Transverse colon (tissue), 4 donors: Measurements from ENCODE around the gene METTL1. TPM values are rescaled to one million over a fixed set of nuclear protein-coding genes. Genes with fewer than 3 reads are reported as not detected.
"Not testable (repeated sequence)": the region's sequence is repeated elsewhere in the genome, so short reads cannot be mapped to it uniquely, and the experiment has no call there.

Source experiments
- DNase-seq: peaks from one replicate; pipeline ENCODE4 v3.0.0-alpha.2; 2019
- H3K27ac ChIP-seq, 4 donors: fragments of 200-600 bp; sonication (generic); 2 replicates each; pipeline ENCODE4 v1.5.1; 2016 to 2018; ENCODE audit warnings: inconsistent platforms in 4 of 4
- H3K27me3 ChIP-seq: fragments of 200-600 bp; sonication (generic); 2 replicates; pipeline ENCODE4 v1.5.1; 2017; ENCODE audit warnings: inconsistent platforms
- H3K36me3 ChIP-seq, 4 donors: fragments of 200-600 bp; sonication (generic); 2 replicates each; pipeline ENCODE4 v1.5.1; 2017 to 2019; ENCODE audit warnings: inconsistent platforms in 4 of 4
- H3K4me1 ChIP-seq, 4 donors: fragments of 200-600 bp; sonication (generic); 2 replicates each; pipeline ENCODE4 v1.5.1; 2017 to 2020; ENCODE audit warnings: inconsistent platforms in 4 of 4
- H3K4me3 ChIP-seq, 4 donors: fragments of 200-600 bp; sonication (generic); 1 replicate in 1 of 4; 2 replicates in 3 of 4; pipeline versions ENCODE4 v1.5.1 to v1.6.1; 2017 to 2019; ENCODE audit warnings: inconsistent platforms in 4 of 4
- H3K9me3 ChIP-seq, 2 donors: fragments of 200-600 bp; sonication (generic); 2 replicates each; pipeline ENCODE4 v1.5.1; 2017 to 2019; ENCODE audit warnings: inconsistent platforms in 2 of 2
- EP300 ChIP-seq: sonication (generic); formaldehyde crosslinking; IDR thresholded peaks from one replicate; pipeline ENCODE4 v1.6.1; 2017; ENCODE audit warnings: antibody characterized with exemption, low read depth
- POLR2A ChIP-seq: fragments of 450-650 bp; IDR thresholded peaks from one replicate; pipeline ENCODE4 v1.6.1; 2016; ENCODE audit warnings: antibody characterized with exemption, mild to moderate bottlenecking, moderate library complexity
- POLR2AphosphoS5 ChIP-seq, 3 donors: sonication (generic); formaldehyde crosslinking; IDR thresholded peaks; one replicate each; pipeline ENCODE4 v1.6.1; 2016; ENCODE audit warnings: antibody characterized with exemption in 3 of 3
- WGBS, 2 donors: methylation state at CpG; one replicate each; pipeline ENCODE4 v1.1.5; 2018; ENCODE audit warnings: low coverage in 1 of 2; 5-methylcytosine and 5-hydroxymethylcytosine counted together
- in situ Hi-C, 4 donors: fragments of 200-750 bp; cut with MboI; loops; one replicate each; pipeline versions ENCODE4 v1.15.0 to v1.15.1; 2017; ENCODE audit warnings: low sequenced_read_pairs in 3 of 4, low pct_ligation_motif_present in 1 of 4, low pct_unique_long_range_greater_than_20kb in 1 of 4
- intact Hi-C: fragments of 100-400 bp; cut with DNase I; formaldehyde crosslinking; loops from one replicate; pipeline ENCODE4 v1.15.1; 2023; ENCODE audit warnings: low total_unique reads
- total RNA-seq, 4 donors: library from RNA; depleted of rRNA; stranded (reverse); fragments of >200 nt; gene quantifications; one replicate each; pipeline ENCODE4 v1.1.0, GENCODE V29; 2016
- TF ChIP-seq, protein P1 (sequence below), 5 experiments: fragments of 200-600 bp in 3 of 5; fragments of 450-650 bp in 2 of 5; sonication (generic) in 3 of 5; IDR thresholded peaks; 1 replicate in 2 of 5; 2 replicates in 3 of 5; pipeline ENCODE4 v1.5.1; 2016 to 2017; ENCODE audit warnings: antibody characterized with exemption in 5 of 5, inconsistent platforms in 3 of 5, mild to moderate bottlenecking in 2 of 5, moderate library complexity in 1 of 5

Gene METTL1
- total RNA-seq, 4 donors from 2014 or later = 4.1 to 7.1 (median 4.5) TPM

DNA sequence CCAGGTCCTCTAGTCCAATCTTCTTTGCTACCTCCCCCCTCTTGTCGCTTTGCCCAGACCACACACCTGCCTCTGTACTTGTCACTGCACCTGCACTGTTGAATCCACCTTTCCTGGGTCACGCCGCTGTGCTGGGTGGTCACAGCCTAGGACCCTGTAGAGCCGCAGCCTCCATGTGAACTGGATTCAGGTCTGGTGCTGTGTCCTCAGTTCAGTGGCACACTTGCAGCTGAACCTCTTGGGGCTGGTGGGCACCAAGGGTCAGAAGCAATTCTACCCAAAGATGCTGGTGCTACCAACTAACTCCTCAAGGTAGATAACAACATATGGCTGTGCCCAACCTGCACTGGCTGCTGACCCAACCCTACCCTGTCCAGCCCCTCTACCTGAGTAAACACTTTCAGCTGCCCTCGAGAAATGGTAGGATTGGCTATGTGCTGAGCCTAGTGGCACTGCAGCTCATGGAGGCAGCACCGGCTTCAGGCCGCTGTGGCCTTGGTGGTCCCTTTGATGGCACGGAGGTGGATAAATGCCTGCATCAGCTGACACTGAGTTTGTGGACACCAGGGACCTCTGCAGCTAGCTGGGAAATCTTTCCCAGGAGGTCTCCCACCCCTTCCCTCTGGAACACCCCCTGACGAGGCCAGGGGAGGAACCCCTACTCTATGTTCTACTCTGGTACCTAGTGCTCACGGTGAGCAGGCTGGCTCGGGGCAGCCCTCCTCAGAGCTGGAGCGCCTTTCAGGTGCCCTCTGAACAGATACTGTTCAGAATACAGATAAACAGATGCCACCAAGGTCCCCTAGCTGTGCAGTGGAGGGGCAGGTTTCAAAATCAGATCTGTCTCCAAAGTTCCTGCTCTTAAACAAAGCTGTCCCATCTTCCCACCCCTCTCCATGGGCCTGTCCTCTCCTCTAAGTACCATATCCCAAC lies 47.6 kb downstream of the METTL1 start:
- no peak overlapping the region for H3K4me3 ChIP-seq
- intact Hi-C loops = no loop called here
- peaks cover 0 to 8% (median 2%) of the 10 kb centered on the region in 4 donors for H3K36me3 ChIP-seq
- TF ChIP-seq POLR2A = no peak
- TF ChIP-seq EP300 = no peak
- no peak for TF ChIP-seq POLR2AphosphoS5 (IDR thresholded peaks at IDR 0.05)
- TF ChIP-seq, protein P1, sequence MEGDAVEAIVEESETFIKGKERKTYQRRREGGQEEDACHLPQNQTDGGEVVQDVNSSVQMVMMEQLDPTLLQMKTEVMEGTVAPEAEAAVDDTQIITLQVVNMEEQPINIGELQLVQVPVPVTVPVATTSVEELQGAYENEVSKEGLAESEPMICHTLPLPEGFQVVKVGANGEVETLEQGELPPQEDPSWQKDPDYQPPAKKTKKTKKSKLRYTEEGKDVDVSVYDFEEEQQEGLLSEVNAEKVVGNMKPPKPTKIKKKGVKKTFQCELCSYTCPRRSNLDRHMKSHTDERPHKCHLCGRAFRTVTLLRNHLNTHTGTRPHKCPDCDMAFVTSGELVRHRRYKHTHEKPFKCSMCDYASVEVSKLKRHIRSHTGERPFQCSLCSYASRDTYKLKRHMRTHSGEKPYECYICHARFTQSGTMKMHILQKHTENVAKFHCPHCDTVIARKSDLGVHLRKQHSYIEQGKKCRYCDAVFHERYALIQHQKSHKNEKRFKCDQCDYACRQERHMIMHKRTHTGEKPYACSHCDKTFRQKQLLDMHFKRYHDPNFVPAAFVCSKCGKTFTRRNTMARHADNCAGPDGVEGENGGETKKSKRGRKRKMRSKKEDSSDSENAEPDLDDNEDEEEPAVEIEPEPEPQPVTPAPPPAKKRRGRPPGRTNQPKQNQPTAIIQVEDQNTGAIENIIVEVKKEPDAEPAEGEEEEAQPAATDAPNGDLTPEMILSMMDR (IDR thresholded peaks at IDR 0.05) = no peak
- H3K27me3 ChIP-seq = peaks cover 20% of the 10 kb centered on the region
- peaks cover 3 to 17% (median 9%) of the 10 kb centered on the region in 4 donors for H3K4me1 ChIP-seq
- in situ Hi-C loops = no loop called here
- DNase-seq = no peak
- WGBS, 2 donors = 81% methylated on average over 12 of the region's 12 CpGs; no CpG with 5 or more reads in 1 of the 2 donors
- H3K9me3 ChIP-seq = no peaks in the 10 kb centered on the region
- H3K27ac ChIP-seq = no peak overlapping the region

DNA sequence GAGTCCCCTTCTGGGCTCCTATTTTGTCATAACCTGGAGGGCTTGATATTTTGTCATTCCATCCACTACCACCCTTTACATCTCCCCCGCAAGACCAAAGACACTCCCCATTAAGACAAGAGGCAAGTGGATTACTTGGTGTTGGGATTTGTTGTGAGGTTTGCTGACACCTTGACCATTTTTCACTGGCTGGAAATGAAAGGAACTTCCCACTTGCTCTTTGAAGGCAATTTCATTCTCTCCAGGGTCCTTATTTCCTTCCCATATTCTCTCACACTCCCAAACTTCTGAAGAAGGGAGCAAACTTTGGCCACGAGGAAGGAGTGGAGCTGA lies 48.3 kb downstream of the METTL1 start:
- DNase-seq = no peak
- TF ChIP-seq, protein P1 (IDR thresholded peaks at IDR 0.05) = no peak
- TF ChIP-seq POLR2A (no peak), POLR2AphosphoS5 (IDR thresholded peaks at IDR 0.05) (no peak), EP300 (no peak)
- intact Hi-C loops (no loop called here), in situ Hi-C loops (no loop called here)
- H3K9me3 ChIP-seq = no peaks in the 10 kb centered on the region
- H3K27me3 ChIP-seq = peaks cover 18% of the 10 kb centered on the region
- peaks cover 0 to 15% (median 5%) of the 10 kb centered on the region in 4 donors for H3K36me3 ChIP-seq
- 50 to 65% methylated on average over 1 to 2 of the region's 2 CpGs for WGBS, 2 donors
- no peak overlapping the region for H3K27ac ChIP-seq
- H3K4me1 ChIP-seq = peaks cover 3 to 17% (median 9%) of the 10 kb centered on the region in 4 donors
- no peak overlapping the region for H3K4me3 ChIP-seq

DNA sequence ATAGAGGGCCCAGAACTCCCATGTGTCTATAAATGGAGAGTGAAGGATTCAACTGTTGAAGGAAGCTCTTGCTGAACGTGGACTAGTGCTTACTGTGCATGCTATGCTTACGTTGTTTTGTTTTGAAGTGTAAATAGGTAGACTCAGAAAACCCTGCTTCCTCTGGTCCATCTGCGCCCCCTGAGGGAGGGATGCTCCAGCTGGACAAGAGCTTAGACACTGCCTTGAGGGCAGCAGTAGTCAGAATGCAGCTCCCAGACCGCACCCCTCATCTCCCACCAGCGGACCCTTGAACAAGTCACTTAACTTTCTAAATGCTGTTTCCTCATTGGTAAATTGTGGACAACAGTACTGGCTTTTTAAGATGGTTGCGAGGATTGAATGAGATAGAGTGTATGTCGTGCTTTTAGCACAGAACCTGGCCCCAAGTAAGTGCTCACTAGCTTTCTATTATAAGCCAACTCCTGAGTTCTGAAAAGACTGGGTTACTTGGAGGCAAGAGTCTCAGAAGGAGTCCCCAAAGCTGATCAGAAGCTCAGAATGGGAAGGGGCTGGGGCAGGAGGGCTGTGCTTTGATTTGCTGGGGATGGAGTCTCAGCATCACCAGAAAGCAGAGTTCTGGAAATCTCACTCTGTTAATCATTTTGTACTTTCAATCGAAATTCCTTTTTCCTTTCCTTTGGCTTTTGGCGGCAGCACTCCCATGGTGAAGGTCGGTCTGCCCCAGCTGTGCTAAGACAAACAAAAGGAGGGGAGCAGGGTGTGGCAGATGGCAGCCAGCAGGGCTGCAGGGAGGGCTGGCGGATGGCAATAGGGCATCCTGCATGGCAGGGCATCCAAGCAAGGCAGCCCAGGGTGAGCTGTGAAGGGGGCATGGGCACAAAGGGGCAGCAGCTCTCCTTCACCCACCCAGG lies 48.9 kb downstream of the METTL1 start:
- no peak for DNase-seq
- peaks cover 0 to 20% (median 8%) of the 10 kb centered on the region in 4 donors for H3K36me3 ChIP-seq
- peaks cover 12% of the 10 kb centered on the region for H3K27me3 ChIP-seq
- no peaks in the 10 kb centered on the region for H3K9me3 ChIP-seq
- no peak overlapping the region for H3K27ac ChIP-seq
- WGBS, 2 donors = 26 to 62% methylated on average over 4 to 11 of the region's 11 CpGs
- TF ChIP-seq, protein P1 (IDR thresholded peaks at IDR 0.05) = no peak
- TF ChIP-seq POLR2AphosphoS5 (IDR thresholded peaks at IDR 0.05) = no peak
- TF ChIP-seq POLR2A = no peak
- TF ChIP-seq EP300 = no peak
- in situ Hi-C loops = no loop called here
- peaks cover 3 to 17% (median 9%) of the 10 kb centered on the region in 4 donors for H3K4me1 ChIP-seq
- H3K4me3 ChIP-seq = no peak overlapping the region
- intact Hi-C loops = no loop called here

DNA sequence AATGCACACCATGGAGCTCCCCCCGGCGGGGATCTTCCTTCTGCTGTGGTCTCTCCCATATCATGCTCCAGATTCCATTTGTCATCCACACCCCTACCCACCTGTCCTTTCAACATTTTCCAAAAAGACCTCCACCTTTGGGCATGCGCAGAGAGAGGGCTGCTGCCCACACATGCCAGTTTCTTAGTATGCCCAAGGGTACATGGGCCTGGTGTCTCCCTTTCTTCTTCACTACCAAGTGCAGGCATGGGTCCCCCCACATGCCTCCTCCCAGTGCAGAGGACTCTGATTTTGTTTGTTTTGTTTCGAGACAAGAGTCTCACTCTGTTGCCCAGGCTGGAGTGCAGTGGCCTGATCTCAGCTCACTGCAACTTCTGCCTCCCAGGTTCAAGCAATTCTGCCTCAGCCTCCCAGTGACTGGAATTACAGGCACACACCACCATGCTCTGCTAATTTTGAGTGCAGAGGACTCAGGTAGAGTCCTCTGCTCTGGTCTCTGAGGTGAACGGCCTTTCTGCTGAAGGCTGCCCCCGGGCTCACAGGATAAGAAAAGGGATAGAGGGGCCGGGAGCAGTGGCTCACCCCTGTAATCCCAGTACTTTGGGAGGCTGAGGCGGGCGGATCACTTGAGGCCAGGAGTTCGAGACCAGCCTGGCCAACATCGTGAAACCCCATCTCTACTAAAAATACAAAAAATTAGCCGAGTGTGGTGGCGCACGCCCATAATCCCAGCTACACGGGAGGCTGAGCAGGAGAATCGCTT lies 49.9 kb downstream of the METTL1 start:
- DNase-seq = not testable (repeated sequence)

More for the DNA sequence above, 49.9 kb downstream of the METTL1 start:
- H3K27ac ChIP-seq, H3K27me3 ChIP-seq, in situ Hi-C loops, H3K9me3 ChIP-seq, intact Hi-C loops, H3K4me3 ChIP-seq: not testable (repeated sequence)
- peaks cover 3 to 12% (median 8%) of the 10 kb centered on the region in 4 donors for H3K4me1 ChIP-seq
- H3K36me3 ChIP-seq = peaks cover 0 to 27% (median 12%) of the 10 kb centered on the region in 4 donors
- 97 to 100% methylated on average over 6 to 16 of the region's 16 CpGs for WGBS, 2 donors
